HG03565 (cell line): ENCODE measurements around the gene NUF2.
"Not testable (repeated sequence)": the region's sequence is repeated elsewhere in the genome, so short reads cannot be mapped to it uniquely, and the experiment has no call there.

Source experiments
- ATAC-seq: cut with Tn5 transposase; IDR thresholded peaks from one replicate; pipeline ENCODE4 v1.9.1; 2021; ENCODE audit warnings: mild to moderate bottlenecking, moderate library complexity; ENCODE audit not compliant: unreplicated experiment

NUF2 gene

GRCh38 chr1:163321311-163322305 is at the start of gene NUF2:
Gene NUF2 (plus strand): TSS chr1:163321954. CDS start chr1:163326052, 4,098 bp downstream.
- ATAC-seq: peak; percentile 90

DNA sequence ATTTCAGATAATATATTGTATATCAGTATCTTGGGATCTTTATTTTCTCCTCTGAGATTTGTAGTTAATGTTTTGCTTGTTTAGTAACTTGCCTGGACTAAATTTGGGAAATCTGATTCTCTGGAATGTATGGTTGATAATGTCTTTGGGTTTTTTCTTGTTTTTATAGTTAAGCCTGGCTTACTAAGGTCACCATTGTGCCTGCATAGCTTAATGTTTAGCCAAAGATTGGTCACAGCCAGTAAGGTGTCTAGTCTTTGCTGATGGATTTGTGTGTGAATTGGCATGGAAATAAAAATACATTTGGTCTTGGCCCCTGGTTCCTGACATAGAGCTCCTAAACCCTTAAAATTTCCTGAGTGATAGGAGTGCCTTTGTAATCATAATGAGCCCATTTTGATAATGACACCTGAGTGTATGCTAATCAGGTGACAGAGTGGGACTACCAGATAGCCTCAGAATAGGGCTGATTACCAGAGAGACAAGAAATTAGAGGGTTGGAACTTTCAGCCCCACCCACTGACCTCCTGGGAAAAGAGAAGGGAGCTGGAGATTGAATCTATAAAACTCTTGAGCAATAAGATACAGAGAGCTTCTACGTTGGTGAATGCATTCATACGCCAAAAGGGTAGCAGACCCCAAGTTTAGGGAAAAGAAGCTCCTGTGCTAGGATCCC is 47.9 kb upstream of the NUF2 start:
- no peak for ATAC-seq

- ATAC-seq: no peak
Measured at GRCh38 chr1:163275222-163275621, 46.5 kb upstream of the NUF2 start.

DNA sequence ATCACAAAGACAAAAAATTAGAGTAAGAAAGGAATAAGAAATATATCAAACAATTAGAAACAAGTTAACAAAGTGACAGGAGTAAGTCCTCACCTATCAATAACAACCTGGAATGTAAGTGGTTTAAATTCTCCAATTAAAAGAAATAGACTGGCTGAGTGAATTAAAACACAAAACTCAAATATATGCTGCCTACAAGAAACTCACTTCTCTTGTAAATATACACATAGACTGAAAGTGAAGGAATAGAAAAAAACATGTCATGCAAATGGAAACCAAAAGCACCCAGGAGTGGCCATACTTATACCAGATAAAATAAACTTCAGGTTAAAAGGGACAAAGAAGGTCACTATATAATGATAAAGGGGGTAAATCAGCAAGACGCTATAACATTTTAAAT is 43.2 kb upstream of the NUF2 start:
- ATAC-seq: no peak

- ATAC-seq: not testable (repeated sequence)
Measured at GRCh38 chr1:163284867-163285266, 36.9 kb upstream of the NUF2 start.

DNA sequence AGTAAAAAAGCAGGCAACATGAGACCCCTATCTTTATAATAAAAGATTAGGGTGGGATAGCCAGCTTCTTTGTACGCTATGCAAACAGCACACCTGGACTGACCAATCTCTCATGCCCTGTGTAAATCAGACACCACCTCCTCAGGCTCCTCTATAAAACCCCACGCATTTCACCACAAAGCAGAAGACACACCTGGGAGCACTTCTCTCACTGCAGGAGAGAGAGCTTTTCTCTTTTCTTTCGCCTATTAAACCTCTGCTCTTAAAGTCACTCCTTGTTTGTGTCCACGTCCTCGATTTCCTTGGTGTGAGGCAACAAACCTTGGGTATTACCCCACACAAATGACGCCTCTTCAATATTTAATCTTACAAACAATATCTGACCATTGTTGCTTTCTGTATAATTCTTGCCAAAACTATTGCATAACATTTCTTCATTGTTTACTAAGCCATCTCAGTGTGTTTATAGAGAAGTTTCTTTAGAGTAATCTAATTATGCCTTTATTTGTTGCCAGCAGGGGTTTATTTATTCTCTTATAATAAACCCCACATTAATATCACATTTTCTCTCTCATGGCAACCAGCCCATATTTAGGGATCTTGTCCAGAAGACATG is 31.6 kb upstream of the NUF2 start:
- ATAC-seq: no peak

- no peak for ATAC-seq
Measured at GRCh38 chr1:163291461-163291860, 30.3 kb upstream of the NUF2 start.

DNA sequence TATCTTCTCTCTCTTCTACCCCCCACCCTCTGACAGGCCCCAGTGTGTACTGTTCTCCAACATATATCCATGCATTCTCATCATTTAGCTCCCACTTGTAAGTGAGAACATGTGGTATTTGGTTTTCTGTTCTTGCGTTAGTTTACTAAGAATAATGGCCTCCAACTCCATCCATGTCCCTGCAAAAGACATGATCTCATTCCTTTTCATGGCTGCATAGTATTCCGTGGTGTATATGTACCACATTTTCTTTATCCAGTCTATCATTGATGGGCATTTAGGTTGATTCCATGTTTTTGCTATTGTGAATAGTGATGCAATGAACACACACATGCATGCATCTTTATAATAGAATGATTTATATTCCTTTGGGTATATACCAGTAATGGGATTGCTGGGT is 29.6 kb upstream of the NUF2 start:
- ATAC-seq: not testable (repeated sequence)

- ATAC-seq: not testable (repeated sequence)
Measured at GRCh38 chr1:163293497-163293896, 28.3 kb upstream of the NUF2 start.

DNA sequence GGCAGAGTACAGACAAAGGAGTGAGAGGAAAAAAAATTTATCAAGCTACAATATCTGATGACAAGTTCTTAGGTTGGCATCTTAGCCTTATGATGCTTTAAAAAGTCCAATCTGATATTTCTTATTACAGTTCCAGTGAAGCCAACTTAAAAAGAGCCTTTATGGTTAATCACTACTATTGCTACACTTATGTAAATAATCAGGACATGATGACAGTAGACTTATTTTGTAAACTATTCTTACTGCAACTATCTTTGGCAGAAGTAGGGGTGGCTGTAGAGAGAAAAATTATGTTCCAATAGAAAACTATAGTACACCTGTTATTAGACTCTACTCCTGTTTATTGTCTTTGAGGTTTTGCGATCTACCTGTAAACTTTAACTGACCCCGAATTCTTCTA is 25.8 kb upstream of the NUF2 start:
- no peak for ATAC-seq

DNA sequence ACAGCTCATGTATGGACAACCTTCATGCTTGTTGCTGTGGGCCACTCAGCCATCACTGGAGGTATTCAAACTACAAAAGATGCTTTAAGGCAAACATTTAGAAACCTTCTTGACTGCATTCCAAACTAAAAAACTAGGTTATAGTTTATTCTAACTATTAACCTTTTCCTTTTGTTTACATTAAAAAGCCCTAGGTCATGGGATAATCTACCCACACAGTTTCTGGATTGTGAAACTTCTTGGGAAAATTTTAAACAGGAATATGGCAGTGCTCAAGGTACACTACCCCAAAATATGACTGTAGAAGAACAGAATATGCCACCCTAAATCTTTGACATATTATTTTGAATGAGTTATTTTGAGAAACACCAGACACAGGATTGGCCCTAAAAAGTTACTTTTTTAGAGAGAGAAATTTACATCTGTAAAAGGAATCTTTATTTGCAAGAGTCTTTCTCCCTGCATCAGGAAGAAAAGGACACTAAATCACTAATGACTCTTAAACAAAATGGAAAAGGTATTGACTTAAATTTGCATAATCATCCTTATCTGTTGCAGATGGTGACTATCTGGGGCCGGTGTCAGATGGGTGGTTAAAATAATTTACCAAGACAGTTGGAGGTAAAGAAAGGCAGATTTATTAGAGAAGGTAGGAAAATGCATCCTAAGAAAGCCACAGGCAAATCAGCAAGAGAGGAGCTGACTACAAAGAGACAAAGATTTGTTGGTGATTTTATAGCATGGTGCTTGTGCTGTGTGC is 25.1 kb upstream of the NUF2 start:
- no peak for ATAC-seq

GRCh38 chr1:163298365-163298764 is 23.4 kb upstream of the NUF2 start:
- no peak for ATAC-seq

- ATAC-seq: no peak
Measured at GRCh38 chr1:163300568-163300967, 21.2 kb upstream of the NUF2 start.

DNA sequence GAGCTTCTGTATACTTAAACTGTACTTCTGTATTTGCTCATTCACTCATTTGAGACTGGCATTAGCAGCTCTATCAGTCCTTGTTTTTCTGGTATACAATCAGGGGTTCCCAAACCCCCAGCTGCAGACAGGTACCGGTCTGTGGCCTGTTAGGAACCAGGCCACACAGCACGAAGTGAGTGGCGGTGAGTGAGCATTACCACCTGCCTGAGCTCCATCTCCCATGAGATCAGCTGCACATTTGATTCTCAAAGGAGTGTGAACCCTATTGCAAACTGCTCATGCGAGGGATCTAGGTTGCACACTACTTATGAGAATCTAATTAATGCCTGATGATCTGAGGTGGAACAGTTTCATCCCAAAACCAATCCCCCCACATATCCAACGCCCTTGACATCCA is 18.2 kb upstream of the NUF2 start:
- no peak for ATAC-seq

GRCh38 chr1:163305441-163305840 is 16.3 kb upstream of the NUF2 start:
- no peak for ATAC-seq

DNA sequence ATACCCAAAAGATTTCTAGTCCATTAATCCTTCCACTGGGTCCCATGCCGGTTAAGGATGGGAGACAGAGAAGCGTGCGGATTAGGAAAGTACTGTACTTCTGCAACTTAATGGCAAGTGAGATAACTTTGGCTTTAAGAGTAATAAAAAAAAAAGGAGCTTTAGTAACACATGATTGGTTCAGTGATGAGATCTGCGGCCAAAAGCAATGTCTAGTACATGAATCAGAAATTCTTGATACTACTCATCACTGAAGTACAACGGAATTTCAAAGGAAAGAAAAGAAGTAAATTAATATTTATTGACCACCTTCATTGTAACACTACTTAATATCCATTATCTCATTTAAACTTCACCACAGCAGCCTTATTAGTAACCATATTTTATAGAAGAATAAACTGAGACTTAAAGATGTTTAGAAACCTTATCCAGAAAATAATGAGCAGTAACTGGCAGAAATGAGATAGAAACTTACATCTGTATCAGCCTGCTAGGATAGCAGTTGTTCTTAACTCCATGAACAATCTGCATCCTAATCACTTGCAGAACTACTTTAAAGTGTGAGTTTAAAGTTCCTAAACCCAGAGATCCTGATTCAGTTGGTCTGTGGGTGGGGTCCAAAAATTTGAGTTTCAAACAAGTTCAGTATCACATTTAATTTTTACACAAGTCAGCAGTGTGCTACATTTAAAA is 14.1 kb upstream of the NUF2 start:
- no peak for ATAC-seq

DNA sequence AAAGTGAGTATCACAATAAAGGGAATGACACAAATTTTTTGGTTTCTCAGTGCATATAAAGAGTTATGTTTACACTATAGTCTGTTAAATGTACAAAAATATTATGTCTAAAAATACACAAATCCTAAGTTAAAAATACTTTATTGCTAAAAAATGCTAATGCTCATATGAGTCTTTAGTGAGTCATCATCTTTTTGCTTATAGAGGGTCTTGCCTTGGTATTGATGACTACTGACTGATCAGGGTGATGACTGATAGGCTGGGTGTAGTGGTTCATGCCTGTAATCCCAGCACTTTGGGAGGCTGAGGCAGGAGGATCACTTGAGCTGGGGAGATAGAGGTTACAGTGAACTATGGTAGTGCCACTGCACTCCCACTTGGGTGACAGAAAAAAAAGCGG is 12.9 kb upstream of the NUF2 start:
- ATAC-seq: no peak

- ATAC-seq: no peak
Measured at GRCh38 chr1:163315773-163316374, 5.9 kb upstream of the NUF2 start.

GRCh38 chr1:163320891-163321290 is 863 bp upstream of the NUF2 start:
- ATAC-seq: no peak

DNA sequence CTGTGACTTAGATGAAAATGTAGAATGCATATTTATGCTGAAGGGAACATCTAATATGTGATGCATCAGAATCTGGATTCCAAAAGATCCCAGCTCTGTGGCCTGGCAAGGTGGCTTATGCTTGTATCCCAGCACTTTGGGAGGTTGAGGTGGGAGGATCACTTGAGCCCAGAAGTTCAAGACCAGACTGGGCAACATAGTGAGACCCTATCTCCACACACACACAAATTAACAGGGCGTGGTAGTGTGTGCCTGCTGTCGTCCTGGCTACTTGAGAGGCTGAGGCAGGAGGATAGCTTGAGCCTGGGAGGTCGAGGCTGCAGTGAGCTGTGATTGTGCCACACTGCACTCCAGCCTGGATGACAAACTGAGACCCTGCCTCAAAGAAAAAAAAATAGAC is 1.6 kb downstream of the NUF2 start:
- not testable (repeated sequence) for ATAC-seq
